Hematopoietic multipotent progenitor cell treated with erythropoietin and hydrocortisone succinate and interleukin-3 and kit ligand, for 6 days (in vitro differentiated cells): Measurements from ENCODE around the gene TMEM107.

ENCODE experiments used
- DNase-seq: peaks from one replicate; pipeline ENCODE4 v3.0.0-alpha.2; 2015

Gene TMEM107

DNA sequence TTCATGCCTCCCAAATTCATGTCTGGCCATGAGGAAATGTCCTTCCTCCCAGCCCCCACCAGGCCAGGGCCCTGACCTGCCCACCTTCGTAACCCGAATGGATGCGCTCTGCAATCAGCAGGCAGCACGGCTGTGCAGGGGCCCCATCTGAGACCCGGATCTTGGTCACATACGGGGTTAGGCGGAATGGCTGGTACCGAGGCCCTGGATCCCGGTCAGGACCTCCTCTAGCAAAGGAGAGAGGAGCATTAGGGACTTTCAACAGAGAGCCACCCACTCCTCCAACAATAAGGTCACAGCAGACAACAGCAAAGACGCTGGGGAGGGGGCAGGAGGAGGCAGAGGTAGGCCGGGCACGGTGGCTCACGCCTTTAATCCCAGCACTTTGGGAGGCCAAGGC lies 27.6 kb downstream of the TMEM107 start:
- DNase-seq: no peak

DNA sequence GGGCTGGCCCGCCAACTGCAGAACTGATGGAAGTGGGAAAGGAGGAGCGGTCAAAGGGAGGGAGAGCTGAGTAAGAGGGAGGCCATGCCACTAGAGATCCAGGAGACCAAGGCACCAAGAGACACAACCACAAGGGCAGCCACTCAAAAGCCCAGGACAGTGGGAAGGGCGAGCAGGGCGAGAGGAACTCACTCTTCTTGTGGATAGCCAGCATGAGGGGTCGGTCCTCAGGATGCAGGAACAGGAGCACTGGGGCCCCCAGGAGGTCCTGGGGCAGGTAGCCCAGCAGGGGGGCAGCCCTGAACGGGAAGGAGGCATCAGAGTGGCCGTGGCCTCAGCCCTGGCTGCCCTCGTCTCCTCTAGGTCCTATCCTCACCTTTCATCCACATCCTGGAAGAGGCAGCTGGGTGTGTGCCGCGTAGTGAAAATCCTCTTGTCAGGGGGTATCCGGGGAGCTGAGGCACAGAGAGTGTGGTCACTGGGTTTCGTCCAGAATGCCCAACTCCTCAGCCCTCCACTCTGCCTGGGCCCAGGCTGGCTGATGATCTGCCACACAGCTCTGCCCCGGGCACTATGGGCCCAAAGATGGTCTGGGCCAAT lies 28.3 kb downstream of the TMEM107 start:
- DNase-seq: no peak

- DNase-seq: no peak
These were observed 28.9 kb downstream of the TMEM107 start for GRCh38 chr17:8147141-8147804.

GRCh38 chr17:8146381-8147140 lies 29.6 kb downstream of the TMEM107 start:
- no peak for DNase-seq

- no peak for DNase-seq
These were observed 30.4 kb downstream of the TMEM107 start for GRCh38 chr17:8145811-8146210.

DNA sequence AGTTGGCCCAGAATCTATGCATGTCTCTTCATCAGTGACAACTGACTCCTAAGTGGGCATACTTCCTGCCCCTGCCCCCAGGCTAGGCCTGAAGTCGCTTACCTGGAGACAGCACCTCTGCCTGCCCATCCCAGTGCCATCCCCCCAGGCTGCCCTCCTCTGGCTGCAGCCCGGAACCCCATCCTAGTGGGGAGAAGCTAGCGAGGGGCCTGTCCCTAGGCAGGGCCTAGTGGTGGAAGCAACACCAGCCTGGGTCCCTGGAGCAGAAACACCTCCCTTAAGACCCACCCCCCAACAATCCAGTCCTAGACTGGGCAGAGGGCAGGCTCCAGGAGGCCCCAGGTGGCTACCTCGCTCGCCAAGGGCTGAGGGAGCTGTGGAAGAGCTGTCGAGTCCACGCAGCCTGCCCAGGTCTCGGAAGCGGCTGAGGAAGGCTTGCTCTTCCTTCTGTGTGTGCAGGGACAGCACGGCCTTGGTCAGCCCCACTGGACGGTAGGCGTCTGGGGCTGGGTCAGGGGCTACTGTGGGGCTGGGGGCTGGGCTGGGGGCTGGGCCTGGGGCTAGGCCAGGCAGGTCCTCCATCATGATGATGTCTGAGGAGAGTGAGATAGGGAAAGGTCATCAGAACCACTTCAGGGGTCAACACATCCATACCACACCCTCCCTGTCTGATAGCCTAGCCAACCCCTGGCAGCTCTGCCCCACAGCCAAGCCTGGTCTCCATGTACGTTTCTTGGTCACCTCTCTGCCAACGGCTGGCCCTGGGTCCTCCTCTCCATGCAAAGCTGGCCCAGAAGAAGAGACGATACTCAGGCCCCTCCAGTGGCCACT lies 31.6 kb downstream of the TMEM107 start:
- no peak for DNase-seq

GRCh38 chr17:8143581-8144400 lies 32.4 kb downstream of the TMEM107 start:
- no peak for DNase-seq

DNA sequence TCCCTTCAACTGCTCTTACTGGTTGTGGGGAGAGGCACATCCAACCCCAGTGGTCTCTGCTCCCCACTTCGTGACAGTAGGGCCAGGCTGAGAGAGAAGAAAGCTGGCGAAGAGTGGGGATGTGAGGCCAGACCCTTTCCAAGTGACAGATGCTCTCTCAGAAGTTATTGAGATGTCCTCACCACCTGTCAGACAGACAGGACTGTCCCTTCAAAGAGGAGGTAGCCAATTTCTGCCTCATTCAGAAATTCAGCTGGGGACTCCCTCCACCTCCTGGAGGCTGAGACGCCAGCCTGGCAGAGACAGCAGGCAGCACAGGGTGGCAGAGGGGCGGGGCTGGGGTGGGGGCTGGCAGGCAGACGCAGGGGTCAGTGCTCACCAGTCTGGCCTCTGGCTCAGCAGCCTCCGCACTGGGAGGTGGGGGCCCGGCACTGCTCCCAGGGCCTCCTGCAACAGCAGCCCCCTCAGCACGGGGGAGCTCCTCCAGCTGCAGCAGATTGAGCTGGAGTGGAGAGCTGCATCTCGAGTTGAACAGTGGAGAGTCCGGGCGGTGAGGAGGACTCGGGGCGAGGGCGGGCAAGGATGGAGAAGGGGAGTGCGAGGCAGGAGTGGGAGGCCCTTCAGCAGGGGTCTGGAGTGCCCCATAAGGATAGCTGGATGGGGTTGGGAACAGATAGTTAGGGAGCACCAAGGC lies 33.1 kb downstream of the TMEM107 start:
- DNase-seq: no peak

DNA sequence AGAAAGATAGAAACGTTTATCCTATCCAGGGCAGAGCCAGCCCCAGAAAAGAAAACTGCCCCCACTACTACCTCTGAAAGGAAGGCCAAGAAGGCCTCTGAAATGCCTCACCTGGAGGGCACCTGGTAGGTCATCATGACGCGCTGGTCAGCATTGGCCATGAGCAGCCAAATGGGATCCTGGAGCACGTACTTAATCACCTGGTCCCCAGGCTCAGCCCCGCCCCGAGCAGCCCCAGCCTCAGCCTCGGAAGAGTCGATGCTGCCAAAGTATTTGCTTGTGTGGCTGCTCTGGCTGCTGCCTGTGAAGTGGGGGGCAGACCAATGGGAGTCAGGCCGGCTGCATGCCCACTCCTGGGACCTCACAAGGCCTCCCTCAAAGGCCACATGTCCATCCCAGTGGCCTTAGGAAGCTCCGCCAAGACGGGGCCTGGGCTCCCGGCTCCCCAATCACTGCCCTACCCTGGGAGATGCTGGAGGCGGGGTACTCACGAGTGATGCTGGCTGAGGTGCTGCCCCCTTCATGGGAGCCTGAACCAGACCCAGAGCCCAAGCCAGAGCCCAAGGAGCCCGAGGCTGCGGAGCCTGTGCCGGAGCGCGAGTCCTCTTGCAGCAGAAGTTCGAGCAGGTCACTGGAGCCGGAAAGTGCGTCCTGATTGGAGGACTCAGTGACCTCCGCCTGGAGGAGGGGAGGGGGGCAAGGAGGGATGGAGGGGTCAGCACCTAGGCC lies 33.9 kb downstream of the TMEM107 start:
- no peak for DNase-seq

GRCh38 chr17:8141741-8142140 lies 34.4 kb downstream of the TMEM107 start:
- no peak for DNase-seq

DNA sequence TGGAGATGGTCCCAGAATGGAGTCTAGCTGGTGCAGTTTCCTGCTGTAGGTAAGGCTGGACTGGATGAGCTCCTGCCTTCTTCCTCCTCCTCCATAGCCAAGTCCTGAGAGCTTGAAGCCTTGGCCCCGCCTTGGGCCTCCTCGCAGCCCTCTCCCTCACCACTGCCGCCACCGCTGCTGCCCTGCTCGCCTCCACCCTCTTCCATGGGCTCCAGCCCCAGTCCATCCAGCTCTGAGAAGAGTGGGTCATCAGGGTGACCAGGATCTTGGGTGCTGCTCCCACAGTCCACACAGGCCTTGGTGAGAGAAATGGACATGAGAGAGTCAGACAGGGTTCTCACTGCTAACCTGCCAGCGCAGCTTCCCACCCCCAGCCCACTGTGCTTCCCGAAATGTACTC lies 35.1 kb downstream of the TMEM107 start:
- DNase-seq: no peak

GRCh38 chr17:8140065-8141029 lies 35.8 kb downstream of the TMEM107 start:
- DNase-seq: no peak

- DNase-seq: peak; percentile 99
These were observed 37.4 kb downstream of the TMEM107 start for GRCh38 chr17:8138672-8139371.

DNA sequence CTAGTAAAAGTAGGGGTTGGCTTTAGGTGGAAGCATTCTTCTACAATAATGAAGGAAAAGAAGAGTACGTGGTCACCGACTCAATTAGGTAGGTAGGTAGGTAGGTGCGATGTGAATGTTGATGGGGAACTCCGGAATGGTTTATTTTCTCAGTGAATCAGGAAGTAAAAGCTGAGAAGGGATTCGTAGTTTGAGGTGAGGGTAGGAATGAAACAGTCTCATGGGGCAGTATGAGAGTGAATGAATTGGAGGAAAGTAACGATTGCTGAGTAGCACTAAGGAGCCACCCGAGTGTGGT lies 37.9 kb downstream of the TMEM107 start:
- DNase-seq: no peak

DNA sequence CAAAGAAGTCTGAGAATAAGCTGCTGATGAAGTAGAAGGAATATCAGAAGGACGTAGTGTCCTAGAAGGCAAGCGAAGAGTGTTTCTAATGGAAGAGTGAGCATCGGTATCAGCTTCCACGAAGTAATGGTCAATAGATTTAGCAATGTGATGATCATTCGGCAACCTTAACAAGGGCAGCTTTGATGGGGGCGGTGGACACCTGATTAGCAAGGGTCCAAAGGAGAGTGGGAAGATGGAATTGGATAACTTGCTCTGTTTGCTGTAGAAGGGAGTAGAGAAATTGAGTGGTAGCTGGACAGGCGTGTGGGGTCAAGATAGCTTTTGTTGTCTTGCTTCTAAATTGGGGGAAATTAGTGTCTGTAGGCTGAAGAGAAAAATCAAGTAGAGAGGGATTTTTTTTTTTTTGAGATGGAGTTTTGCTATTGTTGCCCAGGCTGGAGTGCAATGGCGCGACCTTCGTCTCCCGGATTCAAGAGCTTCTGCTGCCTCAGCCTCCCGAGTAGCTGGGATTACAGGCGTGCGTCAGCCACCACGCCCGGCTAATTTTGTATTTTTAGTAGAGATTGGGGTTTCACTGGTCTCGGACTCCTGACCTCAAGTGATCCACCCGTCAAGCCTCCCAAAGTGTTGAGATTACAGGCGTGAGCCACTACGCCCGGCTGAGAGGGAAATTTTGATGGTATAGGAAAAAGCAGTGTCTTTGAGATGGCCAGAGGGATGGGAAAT lies 38.4 kb downstream of the TMEM107 start:
- no peak for DNase-seq

DNA sequence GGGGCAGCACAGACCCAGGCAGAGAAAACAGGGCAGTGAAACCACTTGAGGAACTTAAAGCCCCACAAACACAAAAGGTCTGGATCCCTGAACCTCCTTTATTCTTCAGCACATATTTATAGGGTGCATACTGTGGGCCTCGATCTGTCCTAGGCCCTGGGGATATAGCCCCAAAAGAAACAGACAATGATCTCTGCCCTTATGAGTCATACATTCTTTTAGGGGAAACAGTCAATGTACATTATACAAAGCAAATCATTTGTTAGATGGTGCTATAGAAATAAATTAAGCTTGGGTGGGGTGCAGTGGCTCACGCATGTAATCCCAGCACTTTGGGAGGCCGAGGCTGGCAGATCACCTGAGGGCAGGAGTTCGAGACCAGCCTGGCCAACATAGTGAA lies 42.2 kb downstream of the TMEM107 start:
- no peak for DNase-seq

- no peak for DNase-seq
These were observed 42.8 kb downstream of the TMEM107 start for GRCh38 chr17:8133399-8133798.

GRCh38 chr17:8131844-8132441 lies 44.2 kb downstream of the TMEM107 start:
- DNase-seq: no peak
